Muscle of arm (tissue), 12 donors: ENCODE measurements around the gene MUSK. TPM values are rescaled to one million over a fixed set of nuclear protein-coding genes. Genes with fewer than 3 reads are reported as not detected.

ENCODE experiments used
- DNase-seq: peaks from one replicate; pipeline ENCODE4 v3.0.0-alpha.2; 2013
- polyA plus RNA-seq, 12 donors: library from polyadenylated mRNA; unstranded; fragments of 120-200 nt; gene quantifications; one replicate each; pipeline ENCODE4 v1.2.1, GENCODE V29; 2013; ENCODE audit not compliant: insufficient read length in 12 of 12

Gene MUSK
- polyA plus RNA-seq, 12 donors, result 5.0 to 22.2 (median 15.2) TPM; not detected in 1

- no peak for DNase-seq
Observed at GRCh38 chr9:110691002-110691549, 22.5 kb downstream of the MUSK start.

- peak; percentile 5 for DNase-seq
Observed at GRCh38 chr9:110695846-110696245, 27.3 kb downstream of the MUSK start.

GRCh38 chr9:110700953-110701352 is 32.4 kb downstream of the MUSK start:
- DNase-seq, result no peak

GRCh38 chr9:110703669-110704068 is 35.1 kb downstream of the MUSK start:
- DNase-seq, result no peak

- no peak for DNase-seq
Observed at GRCh38 chr9:110707419-110707818, 38.8 kb downstream of the MUSK start.

GRCh38 chr9:110710420-110710819 is 41.8 kb downstream of the MUSK start:
- DNase-seq, result no peak

GRCh38 chr9:110712955-110713354 is 44.4 kb downstream of the MUSK start:
- no peak for DNase-seq

GRCh38 chr9:110714314-110714713 is 45.7 kb downstream of the MUSK start:
- DNase-seq, result no peak

GRCh38 chr9:110728058-110728457 is 59.5 kb downstream of the MUSK start:
- DNase-seq, result no peak

GRCh38 chr9:110729641-110730040 is 61.0 kb downstream of the MUSK start:
- DNase-seq, result no peak

- DNase-seq, result no peak
Observed at GRCh38 chr9:110731437-110732028, 62.9 kb downstream of the MUSK start.

GRCh38 chr9:110738982-110739381 is 70.4 kb downstream of the MUSK start:
- DNase-seq, result no peak

- peak; percentile 65 for DNase-seq
Observed at GRCh38 chr9:110742741-110743371, 74.3 kb downstream of the MUSK start.

- DNase-seq, result peak; percentile 49
Observed at GRCh38 chr9:110744715-110745384, 76.3 kb downstream of the MUSK start.

- DNase-seq, result peak; percentile 47
Observed at GRCh38 chr9:110745676-110746075, 77.1 kb downstream of the MUSK start.

GRCh38 chr9:110746211-110746930 is 77.8 kb downstream of the MUSK start:
- no peak for DNase-seq

GRCh38 chr9:110748251-110748893 is 79.8 kb downstream of the MUSK start:
- DNase-seq, result no peak

GRCh38 chr9:110750272-110750671 is 81.7 kb downstream of the MUSK start:
- no peak for DNase-seq

- no peak for DNase-seq
Observed at GRCh38 chr9:110751971-110752370, 83.4 kb downstream of the MUSK start.

GRCh38 chr9:110752766-110753165 is 84.2 kb downstream of the MUSK start:
- DNase-seq, result no peak

GRCh38 chr9:110753731-110754231 is 85.2 kb downstream of the MUSK start:
- DNase-seq, result no peak

- DNase-seq, result no peak
Observed at GRCh38 chr9:110755179-110755578, 86.6 kb downstream of the MUSK start.
